H1 (cell line): Measurements from ENCODE around the gene RTF2. TPM values are rescaled to one million over a fixed set of nuclear protein-coding genes. Genes with fewer than 3 reads are reported as not detected.

Source experiments
- CTCF ChIA-PET: fragments of 300-600 bp; sonication (Branson Sonifier 250); formaldehyde crosslinking; loops from one replicate; lab custom pipeline; 2021; ENCODE audit not compliant: partially characterized antibody; lab: Charles Lee
- POLR2A ChIA-PET: fragments of 300-600 bp; sonication (Branson Sonifier 250); formaldehyde crosslinking; loops from one replicate; lab custom pipeline; 2021; ENCODE audit warnings: inconsistent platforms; ENCODE audit not compliant: partially characterized antibody; lab: Charles Lee
- DNase-seq, 2 experiments: peaks; one replicate each; pipeline versions ENCODE4 v3.0.0 to v3.0.0-alpha.2; 2010 to 2022; ENCODE audit warnings: low spot score in 2 of 2, low read depth in 1 of 2, mixed read lengths in 1 of 2
- FAIRE-seq: peaks from 2 replicates; lab custom pipeline; 2011; peaks lifted over from hg19 to GRCh38; lab: Jason Lieb, UNC
- H2AFZ ChIP-seq: 2 replicates; pipeline ENCODE4 v1.8.1; 2012; ENCODE audit warnings: low read length, inconsistent platforms
- H2AK5ac ChIP-seq: 2 replicates; pipeline ENCODE4 v1.6.1; 2013; ENCODE audit warnings: low read depth, low read length
- H2BK120ac ChIP-seq: replicated peaks from 2 replicates; pipeline ENCODE3; 2013; ENCODE audit warnings: low read depth, low read length, inconsistent platforms
- H2BK12ac ChIP-seq: 2 replicates; pipeline ENCODE4 v1.6.1; 2013; ENCODE audit warnings: low read depth, low read length
- H2BK15ac ChIP-seq: 2 replicates; pipeline ENCODE4 v1.6.1; 2013; ENCODE audit warnings: low read length
- H2BK20ac ChIP-seq: 2 replicates; pipeline ENCODE4 v1.6.1; 2013; ENCODE audit warnings: low read length
- H2BK5ac ChIP-seq: 2 replicates; pipeline ENCODE4 v1.6.1; 2013; ENCODE audit warnings: low read depth, low read length
- H3K14ac ChIP-seq: 2 replicates; pipeline ENCODE4 v1.6.1; 2013; ENCODE audit warnings: inconsistent platforms; ENCODE audit not compliant: insufficient read length
- H3K18ac ChIP-seq: 2 replicates; pipeline ENCODE4 v1.6.1; 2013; ENCODE audit warnings: low read length; ENCODE audit errors: extremely low read depth
- H3K23ac ChIP-seq: 2 replicates; pipeline ENCODE4 v1.6.1; 2013; ENCODE audit warnings: inconsistent platforms; ENCODE audit not compliant: insufficient read length
- H3K23me2 ChIP-seq: 2 replicates; pipeline ENCODE4 v1.6.1; 2013; ENCODE audit warnings: low read depth, low read length
- H3K27ac ChIP-seq: 2 replicates; pipeline ENCODE4 v1.6.1; 2011; ENCODE audit warnings: low read depth, low read length, inconsistent platforms
- H3K27me3 ChIP-seq, 4 experiments: replicated peaks in 1 of 4; 1 replicate in 1 of 4; 2 replicates in 3 of 4; pipeline versions ENCODE4 v1.6.1 to v1.8.1; 2011 to 2013; ENCODE audit warnings: low read length in 3 of 4, mild to moderate bottlenecking in 3 of 4, inconsistent platforms in 2 of 4, mixed read lengths in 2 of 4, moderate library complexity in 1 of 4; ENCODE audit not compliant: control insufficient read depth in 3 of 4, insufficient read depth in 3 of 4; ENCODE audit errors: extremely low read depth in 1 of 4
- H3K36me3 ChIP-seq, 4 experiments: 2 replicates each; pipeline versions ENCODE4 v1.6.1 to v1.8.1; 2011 to 2013; ENCODE audit warnings: mild to moderate bottlenecking in 4 of 4, low read length in 3 of 4, moderate library complexity in 2 of 4, control low read depth in 1 of 4, inconsistent platforms in 1 of 4; ENCODE audit not compliant: insufficient read depth in 4 of 4, control insufficient read depth in 2 of 4
- H3K4ac ChIP-seq: replicated peaks from 2 replicates; pipeline ENCODE3; 2013; ENCODE audit warnings: low read length, low read depth, mixed read lengths, inconsistent platforms; ENCODE audit not compliant: insufficient read length
- H3K4me1 ChIP-seq, 4 experiments: replicated peaks in 1 of 4; 1 replicate in 1 of 4; 2 replicates in 3 of 4; pipeline versions ENCODE4 v1.6.1 to v1.8.1; 2011 to 2013; ENCODE audit warnings: low read length in 3 of 4, inconsistent platforms in 2 of 4, mixed read lengths in 1 of 4; ENCODE audit not compliant: insufficient read depth in 4 of 4, control insufficient read depth in 3 of 4
- H3K4me2 ChIP-seq, 2 experiments: 2 replicates each; pipeline versions ENCODE4 v1.6.1 to v1.8.1; 2011 to 2013; ENCODE audit warnings: low read depth in 2 of 2, low read length in 2 of 2, control low read depth in 1 of 2, inconsistent platforms in 1 of 2, mild to moderate bottlenecking in 1 of 2; ENCODE audit not compliant: insufficient read depth in 1 of 2
- H3K4me3 ChIP-seq, 4 experiments: fragments of 200-600, 300-600 bp in 1 of 4; sonication (generic), shearing (Covaris generic), sonication (Bioruptor Twin) in 1 of 4; 2 replicates each; pipeline versions ENCODE4 v1.5.1 to v1.8.1; 2011 to 2016; ENCODE audit warnings: low read length in 4 of 4, low read depth in 3 of 4, control low read depth in 2 of 4, inconsistent platforms in 2 of 4, mild to moderate bottlenecking in 2 of 4, mixed read lengths in 1 of 4, moderate library complexity in 1 of 4; ENCODE audit not compliant: insufficient read depth in 2 of 4; ENCODE audit errors: extremely low read depth in 1 of 4
- H3K56ac ChIP-seq: replicated peaks from 2 replicates; pipeline ENCODE3; 2013; ENCODE audit warnings: low read depth, mild to moderate bottlenecking, mixed read lengths, low read length, inconsistent platforms; ENCODE audit not compliant: insufficient read length
- H3K79me1 ChIP-seq: 2 replicates; pipeline ENCODE4 v1.6.1; 2013; ENCODE audit warnings: low read depth, low read length, control low read depth
- H3K79me2 ChIP-seq, 2 experiments: 2 replicates each; pipeline versions ENCODE4 v1.6.1 to v1.8.1; 2012 to 2013; ENCODE audit warnings: low read length in 2 of 2, mild to moderate bottlenecking in 2 of 2, inconsistent platforms in 1 of 2; ENCODE audit not compliant: insufficient read depth in 2 of 2, control insufficient read depth in 1 of 2
- H3K9ac ChIP-seq, 4 experiments: replicated peaks in 1 of 4; 1 replicate in 1 of 4; 2 replicates in 3 of 4; pipeline versions ENCODE4 v1.6.1 to v1.8.1; 2011 to 2013; ENCODE audit warnings: low read depth in 3 of 4, low read length in 3 of 4, control low read depth in 2 of 4, mild to moderate bottlenecking in 2 of 4, moderate library complexity in 2 of 4, inconsistent platforms in 1 of 4; ENCODE audit errors: extremely low read depth in 1 of 4
- H3K9me3 ChIP-seq, 2 experiments: 2 replicates each; pipeline versions ENCODE4 v1.6.1 to v1.8.1; 2012 to 2013; ENCODE audit warnings: mild to moderate bottlenecking in 2 of 2, moderate library complexity in 2 of 2, control low read depth in 1 of 2, inconsistent platforms in 1 of 2, low read depth in 1 of 2, low read length in 1 of 2, mixed read lengths in 1 of 2; ENCODE audit not compliant: insufficient read depth in 2 of 2
- H4K20me1 ChIP-seq, 2 experiments: replicated peaks in 1 of 2; 2 replicates each; pipeline versions ENCODE3 to v1.8.1; 2011 to 2013; ENCODE audit warnings: inconsistent platforms in 2 of 2, low read length in 2 of 2, mild to moderate bottlenecking in 1 of 2; ENCODE audit not compliant: insufficient read depth in 2 of 2, control insufficient read depth in 1 of 2
- H4K5ac ChIP-seq: 2 replicates; pipeline ENCODE4 v1.6.1; 2013; ENCODE audit warnings: low read length, low read depth, mixed read lengths, inconsistent platforms; ENCODE audit not compliant: insufficient read length
- H4K8ac ChIP-seq: 2 replicates; pipeline ENCODE4 v1.8.0; 2013; ENCODE audit warnings: mild to moderate bottlenecking, moderate library complexity, low read length, inconsistent platforms; ENCODE audit not compliant: insufficient read depth; ENCODE audit errors: extremely low read depth
- H4K91ac ChIP-seq: replicated peaks from 2 replicates; pipeline ENCODE3; 2013; ENCODE audit warnings: low read length, mixed read lengths, inconsistent platforms; ENCODE audit not compliant: insufficient read length
- CBX8 ChIP-seq: fragments of 300-800, 300-1000 bp; sonication (generic); IDR thresholded peaks from 2 replicates; pipeline ENCODE4 v1.7.1; 2016; ENCODE audit warnings: low read depth, low read length, borderline replicate concordance
- CEBPB ChIP-seq: IDR thresholded peaks from 2 replicates; pipeline ENCODE4 v1.6.1; 2012; ENCODE audit warnings: low read depth, low read length
- CREB1 ChIP-seq: IDR thresholded peaks from 2 replicates; pipeline ENCODE4 v1.6.1; 2012; ENCODE audit warnings: inconsistent platforms
- FOSL1 ChIP-seq: IDR thresholded peaks from 2 replicates; pipeline ENCODE4 v1.6.1; 2011; ENCODE audit warnings: mild to moderate bottlenecking, low read depth, low read length, moderate library complexity; ENCODE audit not compliant: insufficient read depth
- HDAC6 ChIP-seq: IDR thresholded peaks from one replicate; pipeline ENCODE4 v1.7.1; 2012; ENCODE audit warnings: low read depth, mild to moderate bottlenecking, inconsistent platforms, low read length, moderate library complexity
- KDM1A ChIP-seq: fragments of 200-600, 300-600 bp; sonication (generic); IDR thresholded peaks from 2 replicates; pipeline ENCODE4 v1.7.1; 2016; ENCODE audit warnings: mild to moderate bottlenecking, low read length, borderline replicate concordance
- NRF1 ChIP-seq: IDR thresholded peaks from 2 replicates; pipeline ENCODE4 v1.6.1; 2011; ENCODE audit warnings: mild to moderate bottlenecking, low read depth, low read length, improper control_type of control experiment
- POU5F1 ChIP-seq: IDR thresholded peaks from 2 replicates; pipeline ENCODE4 v1.6.1; 2011; ENCODE audit warnings: low read depth, mild to moderate bottlenecking, low read length, moderate library complexity
- RFX5 ChIP-seq: IDR thresholded peaks from 2 replicates; pipeline ENCODE4 v1.6.1; 2011; ENCODE audit warnings: low read depth, low read length, improper control_type of control experiment, borderline replicate concordance
- RXRA ChIP-seq: IDR thresholded peaks from 2 replicates; pipeline ENCODE4 v1.6.1; 2011; ENCODE audit warnings: low read depth, mild to moderate bottlenecking, low read length, moderate library complexity; ENCODE audit not compliant: insufficient read depth
- SIN3A ChIP-seq, 2 experiments: IDR thresholded peaks in 1 of 2; conservative IDR thresholded peaks in 1 of 2; 2 replicates each; pipeline ENCODE4 v1.6.1; 2011 to 2012; ENCODE audit warnings: low read length in 2 of 2, improper control_type of control experiment in 1 of 2, low read depth in 1 of 2, mild to moderate bottlenecking in 1 of 2
- TAF1 ChIP-seq: IDR thresholded peaks from 2 replicates; pipeline ENCODE4 v1.6.1; 2011; ENCODE audit warnings: mild to moderate bottlenecking, low read depth, low read length
- USF2 ChIP-seq: IDR thresholded peaks from 2 replicates; pipeline ENCODE4 v1.6.1; 2011; ENCODE audit warnings: low read length, improper control_type of control experiment
- WGBS, 2 experiments: shearing (Covaris generic) in 1 of 2; methylation state at CpG; one replicate each; pipeline versions ENCODE4 v1.1.6 to v1.1.7; 2013 to 2015; ENCODE audit warnings: low lambda C conversion rate in 2 of 2, mixed read lengths in 2 of 2, inconsistent platforms in 1 of 2, low coverage in 1 of 2, missing lambda C conversion rate in 1 of 2; ENCODE audit not compliant: insufficient replicate concordance in 2 of 2, insufficient coverage in 1 of 2, insufficient read length in 1 of 2; ENCODE audit errors: extremely low coverage in 1 of 2, missing lambda C conversion rate in 1 of 2; 5-methylcytosine and 5-hydroxymethylcytosine counted together
- polyA plus RNA-seq, 7 experiments: library from polyadenylated mRNA; depleted of rRNA in 3 of 7; stranded (reverse) in 5 of 7; unstranded in 2 of 7; fragments of >200 nt in 5 of 7; fragments of 200-250 nt in 2 of 7; gene quantifications; 1 replicate in 5 of 7; 2 replicates in 1 of 7; 4 replicates in 1 of 7; pipeline versions ENCODE4 v1.2.1 to v1.2.3, GENCODE V29; 2011 to 2013; ENCODE audit warnings: missing spikeins in 2 of 7, mixed read lengths in 2 of 7
- total RNA-seq: library from RNA; stranded (reverse); fragmentation: NEBNext Ultra II Directional; extraction: Animal tissue kit (Norgen Biotek cat#: 25700); gene quantifications from 2 replicates; pipeline ENCODE4 v1.2.1, GENCODE V29; 2021

RTF2 gene
- total and polyA plus RNA-seq, 2 of the 8 experiments (the other 6 are each of a cell fraction or from before 2014, with no cell fraction given) = 33.9 to 51.2 TPM

GRCh38 chr20:56488566-56488965 is 20.1 kb downstream of the RTF2 start:
- Histone ChIP-seq H2BK20ac (no peak overlapping the region), H3K14ac (no peak overlapping the region), H4K20me1 (peaks cover 0 to 4% of the 10 kb centered on the region in 2 experiments), H2BK5ac (no peak overlapping the region), H3K27me3 (no peaks in the 10 kb centered on the region), H3K4me3 (no peak overlapping the region), H2AK5ac (no peak overlapping the region), H3K79me1 (no peaks in the 10 kb centered on the region; the same call in 1 of the 2 replicates), H4K8ac (no peak overlapping the region), H3K9me3 (no peaks in the 10 kb centered on the region), H4K5ac (no peak overlapping the region), H3K56ac (no peak overlapping the region), H3K4me2 (no peak overlapping the region), H3K23me2 (no peaks in the 10 kb centered on the region), H2BK120ac (no peak overlapping the region), H2BK12ac (no peak overlapping the region), H3K18ac (no peak overlapping the region), H2AFZ (no peak overlapping the region), H3K23ac (no peak overlapping the region), H3K4ac (no peak overlapping the region), H4K91ac (no peak overlapping the region), H3K79me2 (no peaks in the 10 kb centered on the region; a peak in 1 of 4 replicates), H3K4me1 (no peaks in the 10 kb centered on the region), H3K27ac (no peak overlapping the region), H3K36me3 (peaks cover 2 to 13% (median 6%) of the 10 kb centered on the region in 4 experiments; a peak in 5 of 8 replicates), H3K9ac (no peak overlapping the region), H2BK15ac (no peak overlapping the region)
- DNase-seq = no peak
- ChIA-PET CTCF (interaction anchor here (1.2 to 3.1 kb wide), 2 partner anchors 16 to 63 kb away, joined by 3 to 14 read pairs; no protein-coding TSS in a partner anchor), POLR2A (interaction anchor here (0.6 kb wide), 1 partner anchor 76 kb away, joined by 3 read pairs; no protein-coding TSS in a partner anchor)
- no peak for FAIRE-seq
- TF ChIP-seq POU5F1 (no peak), USF2 (no peak), KDM1A (no peak), CBX8 (no peak), NRF1 (no peak), FOSL1 (no peak), CEBPB (no peak), RXRA (no peak), RFX5 (no peak), TAF1 (no peak), SIN3A (conservative IDR thresholded peaks at IDR 0.05 in 1 of 2, IDR thresholded peaks at IDR 0.05 in 1 of 2; ENCODE audit: low read depth in 1 of 2, low read length in 2 of 2) (no peak), CREB1 (no peak), HDAC6 (no peak)
- 95% methylated on average over 5 of the region's 5 CpGs; no CpG with 5 or more reads in 1 of the 2 experiments for WGBS, 2 experiments
